ENCODE data around the gene PAGR1.
"Not testable (repeated sequence)": the region's sequence is repeated elsewhere in the genome, so short reads cannot be mapped to it uniquely, and the experiment has no call there.

The PAGR1 gene

GRCh38 chr16:29840240-29840639 is 24.3 kb downstream of the PAGR1 start:
- DNase-seq: no peak

- no peak for DNase-seq
Observed at GRCh38 chr16:29841631-29842030, 25.7 kb downstream of the PAGR1 start.

- no peak for DNase-seq
Observed at GRCh38 chr16:29842732-29843346, 26.9 kb downstream of the PAGR1 start.

GRCh38 chr16:29843931-29844330 is 28.0 kb downstream of the PAGR1 start:
- no peak for DNase-seq

GRCh38 chr16:29844575-29845331 is 28.8 kb downstream of the PAGR1 start:
- no peak for DNase-seq

- DNase-seq: no peak
Observed at GRCh38 chr16:29845656-29846055, 29.7 kb downstream of the PAGR1 start.

- DNase-seq: peak; percentile 86 to 89
Observed at GRCh38 chr16:29848420-29849297, 32.7 kb downstream of the PAGR1 start.

GRCh38 chr16:29849505-29849904 is 33.6 kb downstream of the PAGR1 start:
- DNase-seq: no peak

GRCh38 chr16:29850998-29851397 is 35.0 kb downstream of the PAGR1 start:
- DNase-seq: no peak

GRCh38 chr16:29852654-29853053 is 36.7 kb downstream of the PAGR1 start:
- no peak for DNase-seq

- no peak for DNase-seq
Observed at GRCh38 chr16:29854520-29855100, 38.7 kb downstream of the PAGR1 start.

- DNase-seq: no peak
Observed at GRCh38 chr16:29857133-29857760, 41.3 kb downstream of the PAGR1 start.

- DNase-seq: no peak
Observed at GRCh38 chr16:29858149-29858849, 42.3 kb downstream of the PAGR1 start.

GRCh38 chr16:29858974-29859373 is 43.0 kb downstream of the PAGR1 start:
- no peak for DNase-seq

- DNase-seq: no peak
Observed at GRCh38 chr16:29860218-29860617, 44.3 kb downstream of the PAGR1 start.

- DNase-seq: peak in 1 of 2 experiments; percentile 29
Observed at GRCh38 chr16:29862383-29862883, 46.5 kb downstream of the PAGR1 start.

GRCh38 chr16:29862884-29863668 is 47.1 kb downstream of the PAGR1 start, which contains the start of gene CDIPT:
TSS of gene CDIPT (minus strand) at chr16:29863226. CDS start at chr16:29862857, 369 bp downstream.
- peak; percentile 95 to 97 for DNase-seq

GRCh38 chr16:29863669-29863984 is 47.7 kb downstream of the PAGR1 start:
- DNase-seq: no peak

- DNase-seq: no peak
Observed at GRCh38 chr16:29864205-29864604, 48.3 kb downstream of the PAGR1 start.

GRCh38 chr16:29868396-29869009 is 52.6 kb downstream of the PAGR1 start:
- DNase-seq: no peak

- DNase-seq: not testable (repeated sequence)
Observed at GRCh38 chr16:29869067-29869466, 53.1 kb downstream of the PAGR1 start.
